NCI-H2171 (cell line): ENCODE data around the gene TGFBRAP1.

Source experiments
- DNase-seq: peaks from one replicate; lab custom pipeline; 2025; lab: John Stamatoyannopoulos, UW

The TGFBRAP1 gene

GRCh38 chr2:105237045-105237765 is 92.3 kb downstream of the TGFBRAP1 start:
- DNase-seq = no peak

- no peak for DNase-seq
Observed at GRCh38 chr2:105236060-105236424, 93.5 kb downstream of the TGFBRAP1 start.

DNA sequence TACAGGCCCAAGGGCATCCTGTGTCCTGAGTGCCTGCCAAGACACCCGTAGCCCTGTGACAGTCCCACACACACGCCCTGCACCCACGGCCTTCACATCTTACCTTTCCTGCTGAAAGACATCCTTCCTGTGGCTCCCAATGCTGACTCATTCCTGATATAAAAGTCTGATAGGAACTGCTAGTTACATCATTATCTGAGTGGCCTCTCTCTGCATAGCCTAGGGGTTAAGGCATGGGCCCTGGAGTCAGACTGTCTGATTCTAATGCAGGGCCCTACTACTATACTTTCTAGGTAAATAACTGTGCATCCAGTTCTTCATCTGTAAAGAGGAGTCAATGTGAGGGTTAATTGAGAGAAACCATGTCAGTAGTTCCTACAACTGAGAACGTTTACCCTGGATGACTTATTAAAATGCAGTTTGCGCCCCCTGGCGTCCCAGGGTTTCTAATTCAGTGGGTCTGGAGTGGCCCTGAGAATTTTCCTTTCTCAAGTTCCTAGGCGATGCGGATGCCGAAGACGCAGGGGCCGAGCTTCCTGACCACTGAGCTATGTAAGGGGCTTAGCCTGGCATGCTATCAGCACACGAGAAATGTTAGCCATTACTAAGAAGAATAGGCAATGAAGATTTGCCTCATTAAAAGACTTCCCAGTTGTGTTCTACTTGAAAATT is 94.0 kb downstream of the TGFBRAP1 start:
- DNase-seq = peak; percentile 52

GRCh38 chr2:105231232-105231619 is 98.3 kb downstream of the TGFBRAP1 start:
- DNase-seq = no peak

- no peak for DNase-seq
Observed at GRCh38 chr2:105224444-105224843, 105.1 kb downstream of the TGFBRAP1 start.

DNA sequence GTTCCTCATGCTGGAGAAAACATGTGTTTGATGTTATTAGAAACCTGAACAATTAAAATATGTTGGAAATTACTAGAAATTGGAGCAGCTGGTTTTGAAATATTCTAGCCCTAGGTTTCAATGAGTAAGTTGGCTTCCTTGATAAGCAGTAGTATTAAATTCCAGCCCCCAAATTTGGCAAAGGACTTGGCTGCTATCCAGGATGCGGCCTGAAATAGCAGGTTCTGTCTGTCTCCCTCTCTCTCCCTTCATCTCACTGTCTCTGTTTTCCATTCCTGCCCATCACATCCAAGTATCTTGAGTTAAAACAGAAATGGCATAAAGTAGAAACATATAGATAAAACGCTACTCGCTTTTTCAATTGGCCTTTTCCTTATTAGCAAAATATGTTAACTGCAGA is 108.9 kb downstream of the TGFBRAP1 start:
- no peak for DNase-seq

GRCh38 chr2:105215586-105216192 is 113.8 kb downstream of the TGFBRAP1 start:
- DNase-seq = no peak
